ENCODE data around the gene TJP2.
A peak's percentile ranks its signal among the peaks of the same experiment; 100 is the strongest.
"Not testable (repeated sequence)": the region's sequence is repeated elsewhere in the genome, so short reads cannot be mapped to it uniquely, and the experiment has no call there.

Gene TJP2

GRCh38 chr9:69158471-69158870 is 15.6 kb upstream of the TJP2 start:
- DNase-seq (ENCODE audit: low read depth), result no peak

DNA sequence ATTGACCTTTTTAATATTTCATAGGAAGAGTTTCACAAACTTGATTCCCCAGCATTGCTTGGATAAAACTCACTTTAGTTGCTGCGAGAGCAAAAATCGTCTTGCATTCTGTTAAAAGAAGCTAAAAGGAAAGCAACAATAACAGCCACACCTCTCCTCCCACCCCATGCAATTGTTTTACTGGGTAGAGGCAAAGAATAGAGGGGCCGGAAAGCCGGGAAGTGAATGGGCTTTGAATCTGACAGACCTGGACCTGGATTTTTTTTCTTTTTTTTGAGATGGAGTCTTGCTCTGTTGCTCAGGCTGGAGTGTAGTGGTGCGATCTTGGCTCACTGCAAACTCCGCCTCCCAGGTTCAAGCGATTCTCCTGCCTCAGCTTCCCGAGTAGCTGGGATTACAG is 9.5 kb upstream of the TJP2 start:
- DNase-seq (ENCODE audit: low read depth), result not testable (repeated sequence)

- DNase-seq (ENCODE audit: low read depth), result no peak
Measured at GRCh38 chr9:69165581-69165980, 8.5 kb upstream of the TJP2 start.

GRCh38 chr9:69168709-69169217 is 5.3 kb upstream of the TJP2 start:
- DNase-seq (ENCODE audit: low read depth), result no peak

DNA sequence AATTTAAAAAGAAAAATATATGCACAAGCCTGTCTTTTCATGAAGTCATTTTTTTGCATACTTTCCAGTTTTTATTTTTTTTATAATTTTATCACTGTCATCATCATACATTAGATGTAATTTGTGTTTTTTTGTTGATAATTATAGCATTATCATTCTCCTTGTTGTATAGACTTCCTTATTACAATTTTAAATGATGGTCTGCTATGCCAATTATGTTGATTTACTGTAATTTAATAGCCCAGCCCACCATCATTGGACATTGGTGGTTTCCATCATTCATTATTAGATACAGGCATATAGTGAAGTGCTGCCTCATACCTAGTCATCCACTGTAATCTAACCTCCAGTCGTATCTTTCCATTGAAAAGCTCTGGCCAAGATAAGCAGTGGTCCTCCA is 3.8 kb upstream of the TJP2 start:
- DNase-seq (ENCODE audit: low read depth), result no peak

- DNase-seq (ENCODE audit: low read depth), result no peak
Measured at GRCh38 chr9:69171049-69171448, 3.0 kb upstream of the TJP2 start.

GRCh38 chr9:69171517-69171916 is 2.6 kb upstream of the TJP2 start:
- no peak for DNase-seq (ENCODE audit: low read depth)

GRCh38 chr9:69172895-69173294 is 1.2 kb upstream of the TJP2 start:
- DNase-seq (ENCODE audit: low read depth), result no peak

- no peak for DNase-seq (ENCODE audit: low read depth)
Measured at GRCh38 chr9:69173497-69173890, 583 bp upstream of the TJP2 start.

DNA sequence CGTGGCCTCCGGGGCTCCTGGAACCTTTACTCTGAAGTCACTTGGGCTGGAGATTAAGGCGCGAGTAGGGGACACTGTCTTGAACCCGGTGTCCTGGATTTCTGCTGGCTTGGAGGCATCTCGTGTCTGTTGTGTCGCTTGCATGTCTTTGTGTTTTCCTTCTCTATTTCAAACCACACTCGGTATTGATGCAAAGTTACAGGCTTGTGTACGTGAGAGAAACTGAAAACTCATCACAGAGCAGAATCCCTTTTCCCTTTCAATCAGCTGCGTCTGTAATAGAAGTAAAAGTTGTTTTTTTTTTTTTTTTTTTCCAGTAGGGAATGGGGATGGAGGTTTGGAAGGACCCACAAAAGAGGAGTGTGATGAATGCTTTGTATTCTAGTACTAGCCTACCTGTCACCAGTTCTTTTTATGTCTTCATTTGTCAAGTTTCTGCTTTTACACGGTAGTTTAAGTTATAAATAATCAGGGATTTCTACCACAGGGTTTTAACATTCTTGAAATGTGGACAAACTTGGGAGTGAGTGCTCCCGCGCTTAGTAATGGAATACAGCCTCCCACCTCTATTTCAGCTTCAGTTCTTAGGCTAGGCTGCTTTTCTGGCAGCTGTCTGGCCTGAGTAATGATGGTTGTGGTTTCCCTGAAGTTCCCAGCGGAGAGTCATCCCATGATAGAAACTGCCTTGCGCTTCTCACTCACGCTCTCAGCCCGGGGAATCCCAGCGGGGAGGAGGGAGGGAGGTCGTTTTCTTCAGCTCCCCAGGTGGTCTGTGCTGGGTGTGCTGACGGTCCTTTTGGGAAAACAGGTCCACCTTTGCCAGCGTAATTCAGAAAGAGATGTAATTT is 763 bp downstream of the TJP2 start:
- peak; percentile 69 for DNase-seq (ENCODE audit: low read depth)

DNA sequence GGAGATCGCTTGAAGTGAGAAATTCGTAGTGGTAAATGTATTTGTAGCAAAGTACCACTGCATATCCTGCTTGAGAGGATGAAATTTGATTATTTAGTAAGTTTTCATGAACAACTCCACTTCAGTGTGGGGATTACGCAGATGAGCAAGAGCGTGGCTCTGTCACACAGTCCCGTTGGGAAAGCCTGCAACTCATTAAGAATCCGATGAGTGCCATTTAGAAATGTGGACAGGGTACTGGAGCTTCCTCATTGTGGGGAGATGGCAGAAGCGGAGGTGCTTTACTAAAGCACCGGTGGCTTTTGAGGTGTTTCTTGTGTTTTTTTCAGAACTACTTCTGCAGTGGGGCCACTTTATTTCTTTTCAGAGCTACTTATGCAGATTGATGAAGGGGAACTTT is 1.4 kb downstream of the TJP2 start:
- no peak for DNase-seq (ENCODE audit: low read depth)

- no peak for DNase-seq (ENCODE audit: low read depth)
Measured at GRCh38 chr9:69176471-69177171, 2.5 kb downstream of the TJP2 start.

- DNase-seq (ENCODE audit: low read depth), result no peak
Measured at GRCh38 chr9:69178583-69179011, 4.5 kb downstream of the TJP2 start.

DNA sequence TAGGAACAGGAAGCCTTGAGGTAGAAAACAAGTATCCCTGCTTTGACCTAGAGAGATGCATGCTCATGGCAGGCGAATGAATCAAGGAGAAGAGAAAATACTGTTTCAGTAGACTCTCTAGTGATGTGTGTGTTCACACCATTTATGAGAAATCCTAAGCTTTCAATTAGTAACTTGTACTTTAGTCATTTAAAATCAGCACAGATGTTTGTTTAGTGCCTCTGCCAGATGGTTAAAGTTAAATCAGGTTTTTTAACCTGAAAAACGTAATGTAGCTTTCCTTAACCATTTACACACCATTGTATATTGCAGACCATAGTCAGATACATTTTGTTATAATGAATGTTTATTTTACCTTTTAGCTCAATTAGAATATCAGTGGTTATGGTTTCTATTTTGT is 5.0 kb downstream of the TJP2 start:
- DNase-seq (ENCODE audit: low read depth), result no peak

DNA sequence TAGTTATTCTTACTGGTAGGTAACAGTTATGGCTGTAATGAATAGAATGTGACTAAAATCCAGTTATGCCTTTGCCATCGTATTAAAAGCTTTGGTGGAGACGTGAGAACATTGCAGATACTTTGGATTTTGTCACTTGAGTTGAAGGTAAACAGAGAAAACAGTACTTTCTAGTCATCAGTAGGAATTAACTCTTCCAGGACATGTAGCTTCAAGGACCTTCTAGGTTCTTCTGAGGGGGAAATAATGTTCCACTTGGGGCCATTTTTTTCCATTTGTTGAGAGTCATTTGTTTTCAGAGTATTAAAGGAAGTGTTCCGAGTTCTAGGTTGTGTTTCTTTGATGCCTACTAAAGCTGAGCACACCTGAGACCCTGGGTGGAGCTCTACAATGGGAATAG is 6.1 kb downstream of the TJP2 start:
- no peak for DNase-seq (ENCODE audit: low read depth)

- DNase-seq (ENCODE audit: low read depth), result peak; percentile 64
Measured at GRCh38 chr9:69180670-69181069, 6.6 kb downstream of the TJP2 start.

- DNase-seq (ENCODE audit: low read depth), result no peak
Measured at GRCh38 chr9:69181908-69182353, 7.9 kb downstream of the TJP2 start.

DNA sequence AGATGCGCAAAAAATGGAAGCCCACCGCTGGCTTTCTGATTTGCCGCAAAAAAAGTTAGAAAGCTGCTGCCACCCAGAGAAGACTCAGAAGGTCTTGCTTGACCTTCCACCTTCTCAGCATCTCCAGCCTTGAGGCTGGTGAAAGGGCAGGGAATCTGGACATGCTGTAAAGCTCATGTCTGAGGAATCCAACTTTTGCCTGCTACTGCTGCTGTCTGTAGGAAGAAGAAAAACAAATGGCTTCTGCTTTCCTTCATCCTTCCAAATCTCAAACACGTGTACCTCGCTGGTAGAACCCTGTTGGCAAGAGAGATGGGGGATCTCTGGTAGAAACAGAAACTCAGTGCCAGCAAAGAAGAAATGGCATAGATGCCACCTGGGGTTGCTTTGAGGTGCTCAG is 10.2 kb downstream of the TJP2 start:
- DNase-seq (ENCODE audit: low read depth), result no peak

GRCh38 chr9:69186841-69187611 is 12.9 kb downstream of the TJP2 start:
- no peak for DNase-seq (ENCODE audit: low read depth)

- DNase-seq (ENCODE audit: low read depth), result no peak
Measured at GRCh38 chr9:69188975-69189374, 14.9 kb downstream of the TJP2 start.

DNA sequence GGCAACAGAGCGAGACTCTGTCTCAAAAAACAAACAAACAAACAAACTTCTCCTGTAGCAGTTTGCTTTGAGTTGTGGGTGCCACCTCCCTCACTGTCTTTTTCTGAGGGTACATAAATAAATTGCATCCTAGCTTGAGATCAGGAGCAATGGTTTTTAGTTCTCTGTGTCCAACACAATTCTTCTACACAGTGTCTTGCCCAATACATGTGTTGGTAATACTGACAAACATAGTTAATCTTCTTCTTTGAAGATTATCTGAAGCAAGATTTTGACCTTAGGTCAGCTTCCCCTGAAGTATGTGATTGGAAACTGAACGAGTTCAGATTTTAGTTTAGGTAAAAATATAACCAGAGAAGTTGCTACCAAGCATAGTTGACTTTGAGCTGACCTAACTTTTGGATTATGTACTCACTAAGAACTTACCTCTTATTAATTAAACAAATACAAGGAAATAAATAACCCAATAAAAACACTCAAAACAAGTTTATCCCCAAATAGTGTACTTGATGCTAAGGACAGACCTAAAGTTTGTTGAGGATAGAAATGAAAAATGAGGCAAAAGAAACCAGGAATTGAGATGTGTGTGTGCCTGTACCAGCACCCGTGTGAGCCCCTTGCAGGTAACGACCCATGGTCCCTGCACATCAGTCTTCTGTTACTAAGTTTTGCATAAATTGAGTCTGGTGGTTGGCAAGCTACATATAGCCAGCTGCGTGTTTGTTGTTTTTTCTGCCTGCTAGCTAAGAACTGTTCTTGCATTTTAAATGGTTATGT is 16.2 kb downstream of the TJP2 start:
- DNase-seq (ENCODE audit: low read depth), result no peak

DNA sequence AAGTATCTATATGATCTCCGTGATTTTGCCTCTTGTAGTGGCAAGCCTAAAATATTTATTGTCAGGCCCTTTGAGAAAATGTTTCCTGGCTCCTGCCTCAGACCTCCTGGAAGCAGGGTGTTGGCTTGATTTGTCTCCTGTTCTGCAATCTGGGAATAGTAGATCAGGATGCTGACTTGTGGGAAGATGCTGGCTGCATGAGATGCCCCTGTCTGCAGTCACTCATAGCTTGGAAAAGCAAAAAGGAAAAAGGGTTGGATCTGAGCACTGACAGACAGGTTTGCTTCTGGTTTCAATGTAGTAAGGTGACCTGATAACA is 16.7 kb downstream of the TJP2 start:
- no peak for DNase-seq (ENCODE audit: low read depth)
